Right lobe of liver (tissue), 6 donors: ENCODE data around the gene MKLN1. TPM values are rescaled to one million over a fixed set of nuclear protein-coding genes. Genes with fewer than 3 reads are reported as not detected.

Experiments used
- ATAC-seq, 4 donors: fragments of 200-7000 bp; cut with Tn5 transposase; one replicate each; pipeline ENCODE4 v1.9.1; 2020; ENCODE audit warnings: mild to moderate bottlenecking in 4 of 4, moderate library complexity in 4 of 4
- DNase-seq, 3 donors: peaks; one replicate each; pipeline ENCODE4 v3.0.0-alpha.2; 2020
- H3K27ac ChIP-seq, 3 donors: fragments of 200-600 bp; one replicate each; pipeline ENCODE4 v1.8.0; 2022
- H3K27me3 ChIP-seq, 2 donors: fragments of 200-600 bp; one replicate each; pipeline ENCODE4 v1.8.0; 2022
- H3K36me3 ChIP-seq, 4 donors: fragments of 200-600 bp; sonication (generic) in 1 of 4; one replicate each; pipeline versions ENCODE4 v1.5.1 to v1.8.0; 2017 to 2022; ENCODE audit warnings: control low read depth in 1 of 4
- H3K4me1 ChIP-seq, 4 donors: fragments of 200-600 bp; sonication (generic) in 1 of 4; one replicate each; pipeline versions ENCODE4 v1.5.1 to v1.8.0; 2017 to 2022; ENCODE audit warnings: control low read depth in 1 of 4
- H3K4me3 ChIP-seq, 3 donors: fragments of 200-600 bp; one replicate each; pipeline ENCODE4 v1.8.0; 2022
- H3K9me3 ChIP-seq, 4 donors: fragments of 200-600 bp; sonication (generic) in 1 of 4; one replicate each; pipeline versions ENCODE4 v1.5.1 to v1.8.0; 2017 to 2022; ENCODE audit warnings: control low read depth in 1 of 4
- POLR2A ChIP-seq: fragments of 450-650 bp; IDR thresholded peaks from one replicate; pipeline ENCODE4 v1.6.1; 2017; ENCODE audit warnings: antibody characterized with exemption, mild to moderate bottlenecking
- WGBS: methylation state at CpG from one replicate; pipeline ENCODE4 v1.1.6; 2018; ENCODE audit warnings: low coverage, low lambda C conversion rate; ENCODE audit not compliant: insufficient coverage; ENCODE audit errors: missing lambda C conversion rate; 5-methylcytosine and 5-hydroxymethylcytosine counted together
- intact Hi-C, 2 donors: fragments of 100-400 bp; cut with DNase I; formaldehyde crosslinking; loops; one replicate each; pipeline versions ENCODE4 v1.11.2 to v1.14.1; 2022
- total RNA-seq, 6 experiments: library from RNA; depleted of rRNA in 2 of 6; stranded (reverse); fragments of >200 nt in 2 of 6; fragmentation: NEBNext Ultra II Directional in 3 of 6; extraction: Animal tissue kit (Norgen Biotek cat#: 25700) in 3 of 6; gene quantifications; one replicate each; pipeline versions ENCODE4 v1.1.0 to v1.2.4, GENCODE V29; 2016 to 2023
- TF ChIP-seq, protein P1 (sequence below), 4 donors: fragments of 200-600 bp in 3 of 4; fragments of 450-650 bp in 1 of 4; IDR thresholded peaks; one replicate each; pipeline versions ENCODE4 v1.5.1 to v1.8.0; 2016 to 2022; ENCODE audit warnings: antibody characterized with exemption in 4 of 4, mild to moderate bottlenecking in 2 of 4
- donor health status: DM: no; HTN: yes; CAD: no.
- donor health status: DM: no; HTN: no; CAD: no.
- donor health status: DM: no; HTN: no; CAD: no.
- donor health status: DM: no; HTN: yes; CAD: no.
- donor health status: DM: no; HTN: yes; CAD: no.

Gene MKLN1
- total RNA-seq, 6 experiments from 2014 or later = 24.0 to 39.6 (median 35.1) TPM

DNA sequence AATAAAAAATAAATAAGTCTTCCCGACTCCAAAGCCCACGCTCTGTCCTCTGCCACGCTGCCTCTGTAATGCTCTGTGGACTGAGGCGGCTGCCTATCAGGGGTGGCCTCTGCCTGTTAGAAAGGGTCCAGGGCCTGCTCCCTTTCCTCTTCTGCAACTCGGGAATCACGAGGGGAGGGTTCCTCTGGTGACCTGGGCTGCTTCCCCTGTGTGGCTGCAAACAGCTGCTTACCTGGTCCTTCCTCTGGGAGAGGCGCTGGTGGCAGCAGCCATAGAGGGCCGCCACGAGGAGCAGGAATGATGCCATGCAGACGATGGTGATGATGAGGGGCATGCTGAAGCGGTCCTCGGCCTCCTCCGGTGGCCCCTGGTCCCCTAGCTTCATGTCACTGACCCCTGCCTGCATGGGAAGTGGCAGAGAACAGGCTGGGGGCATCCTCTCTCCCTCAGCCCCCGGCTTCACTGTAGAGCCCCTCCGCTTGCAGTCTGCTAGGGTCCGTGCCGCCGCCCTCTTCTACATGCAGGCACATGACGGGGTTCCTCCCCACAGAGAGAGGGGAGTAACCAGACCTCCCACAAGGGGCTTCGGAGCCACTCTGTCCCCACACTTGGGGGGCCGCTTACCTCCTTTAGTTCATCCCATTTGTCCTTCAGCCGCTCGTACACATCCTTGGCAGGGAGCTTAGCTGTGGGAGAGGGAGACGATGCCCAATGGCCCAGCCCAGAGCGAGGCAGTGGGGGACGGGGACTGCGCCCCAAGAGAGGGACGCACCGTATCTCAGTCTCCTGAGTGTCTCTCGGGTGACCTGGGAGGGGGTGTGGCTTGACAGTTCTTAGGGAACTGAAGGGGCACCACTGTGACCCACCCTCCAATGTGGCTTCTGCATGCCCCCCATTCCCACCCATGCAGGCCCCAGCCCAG lies 178.2 kb downstream of the MKLN1 start:
- WGBS = 94% methylated on average over 8 of the region's 30 CpGs
- H3K36me3 ChIP-seq = no peaks in the 10 kb centered on the region
- intact Hi-C loops = loop anchor here (5.0 kb wide), 1 partner anchor 146 kb away; no protein-coding TSS in a partner anchor
- TF ChIP-seq, protein P1, sequence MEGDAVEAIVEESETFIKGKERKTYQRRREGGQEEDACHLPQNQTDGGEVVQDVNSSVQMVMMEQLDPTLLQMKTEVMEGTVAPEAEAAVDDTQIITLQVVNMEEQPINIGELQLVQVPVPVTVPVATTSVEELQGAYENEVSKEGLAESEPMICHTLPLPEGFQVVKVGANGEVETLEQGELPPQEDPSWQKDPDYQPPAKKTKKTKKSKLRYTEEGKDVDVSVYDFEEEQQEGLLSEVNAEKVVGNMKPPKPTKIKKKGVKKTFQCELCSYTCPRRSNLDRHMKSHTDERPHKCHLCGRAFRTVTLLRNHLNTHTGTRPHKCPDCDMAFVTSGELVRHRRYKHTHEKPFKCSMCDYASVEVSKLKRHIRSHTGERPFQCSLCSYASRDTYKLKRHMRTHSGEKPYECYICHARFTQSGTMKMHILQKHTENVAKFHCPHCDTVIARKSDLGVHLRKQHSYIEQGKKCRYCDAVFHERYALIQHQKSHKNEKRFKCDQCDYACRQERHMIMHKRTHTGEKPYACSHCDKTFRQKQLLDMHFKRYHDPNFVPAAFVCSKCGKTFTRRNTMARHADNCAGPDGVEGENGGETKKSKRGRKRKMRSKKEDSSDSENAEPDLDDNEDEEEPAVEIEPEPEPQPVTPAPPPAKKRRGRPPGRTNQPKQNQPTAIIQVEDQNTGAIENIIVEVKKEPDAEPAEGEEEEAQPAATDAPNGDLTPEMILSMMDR (IDR thresholded peaks at IDR 0.05) = no peak
- no peak for TF ChIP-seq POLR2A
- H3K9me3 ChIP-seq = no peaks in the 10 kb centered on the region
- H3K27ac ChIP-seq = no peak overlapping the region
- H3K4me3 ChIP-seq = no peak overlapping the region
- no peaks in the 10 kb centered on the region for H3K27me3 ChIP-seq
- peaks cover 0 to 23% (median 10%) of the 10 kb centered on the region in 4 donors for H3K4me1 ChIP-seq
- DNase-seq = no peak
- no peak for ATAC-seq

DNA sequence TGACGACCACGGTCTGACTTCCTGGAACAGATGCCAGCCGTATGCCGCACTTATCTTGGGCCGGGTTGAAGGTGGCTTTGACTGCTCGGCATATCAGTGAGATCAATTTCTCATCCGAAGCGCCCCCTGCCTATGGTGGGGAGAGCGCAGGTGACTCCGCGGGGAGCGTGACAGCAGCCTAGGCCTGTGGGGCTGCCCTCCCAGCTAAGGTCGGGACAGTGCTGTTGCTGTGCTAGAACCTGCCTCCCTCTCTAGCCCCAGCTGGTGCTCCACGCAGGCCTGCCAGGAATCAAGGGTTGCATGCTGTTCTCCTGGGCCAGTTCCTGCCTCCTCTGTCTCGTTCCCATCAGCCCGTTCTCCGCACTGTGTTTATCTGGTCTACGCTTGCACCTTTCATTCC lies 178.9 kb downstream of the MKLN1 start:
- Histone ChIP-seq H3K4me3 (no peak overlapping the region), H3K4me1 (peaks cover 0 to 23% (median 10%) of the 10 kb centered on the region in 4 donors), H3K36me3 (no peaks in the 10 kb centered on the region), H3K9me3 (no peaks in the 10 kb centered on the region), H3K27ac (no peak overlapping the region), H3K27me3 (no peaks in the 10 kb centered on the region)
- TF ChIP-seq, protein P1 (IDR thresholded peaks at IDR 0.05) = no peak
- TF ChIP-seq POLR2A = no peak
- no peak for DNase-seq
- WGBS = 61% methylated on average over 5 of the region's 18 CpGs
- intact Hi-C loops = loop anchor here (5.0 kb wide), 1 partner anchor 146 kb away; no protein-coding TSS in a partner anchor
- ATAC-seq = no peak

DNA sequence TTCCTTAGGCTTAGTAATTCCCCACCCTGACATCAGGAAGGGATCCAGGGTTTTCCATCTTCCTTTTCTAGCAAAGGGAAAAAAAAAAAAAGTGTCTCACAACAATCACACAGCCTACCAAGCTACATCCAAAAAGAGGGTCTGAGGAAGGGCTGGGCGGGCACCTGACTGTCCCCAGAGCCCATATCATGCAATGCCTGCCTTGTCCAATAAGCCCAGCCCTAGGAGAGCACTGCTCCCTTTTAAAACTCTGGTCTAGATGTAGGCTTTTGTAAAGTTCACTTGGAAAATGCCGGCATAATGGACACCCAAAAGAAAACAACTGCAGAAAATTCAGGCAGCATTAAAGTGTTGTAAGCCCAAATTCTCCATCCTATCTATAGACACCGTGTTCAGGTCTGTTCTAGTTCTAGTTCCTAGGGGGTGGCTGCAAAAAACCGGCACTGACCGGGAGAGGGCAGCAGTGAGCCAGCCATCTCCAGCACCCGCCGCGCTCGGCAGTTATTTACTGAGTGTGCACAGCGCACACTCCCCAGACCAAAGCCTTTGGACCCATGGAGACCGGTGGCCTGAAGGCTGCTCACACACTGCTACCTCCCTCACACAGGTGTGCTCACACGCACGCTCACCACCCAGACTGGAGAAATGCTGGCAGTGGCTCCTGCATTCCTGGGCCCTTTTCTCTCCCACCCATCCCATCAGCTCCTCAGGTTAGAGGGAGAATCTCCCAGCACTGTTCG lies 180.1 kb downstream of the MKLN1 start:
- WGBS = 22% methylated on average over 5 of the region's 14 CpGs
- Histone ChIP-seq H3K4me3 (no peak overlapping the region), H3K9me3 (no peaks in the 10 kb centered on the region), H3K36me3 (no peaks in the 10 kb centered on the region), H3K27ac (no peak overlapping the region), H3K27me3 (no peaks in the 10 kb centered on the region), H3K4me1 (peaks cover 0 to 18% (median 9%) of the 10 kb centered on the region in 4 donors)
- DNase-seq (peak; percentile 86 to 90 (median 87)), ATAC-seq (peak; percentile 84 to 90 (median 88))
- intact Hi-C loops = loop anchor here (5.0 kb wide), 1 partner anchor 145 kb away; no protein-coding TSS in a partner anchor
- TF ChIP-seq, protein P1 (IDR thresholded peaks at IDR 0.05) = peak; percentile 87 to 95 (median 92)
- no peak for TF ChIP-seq POLR2A

DNA sequence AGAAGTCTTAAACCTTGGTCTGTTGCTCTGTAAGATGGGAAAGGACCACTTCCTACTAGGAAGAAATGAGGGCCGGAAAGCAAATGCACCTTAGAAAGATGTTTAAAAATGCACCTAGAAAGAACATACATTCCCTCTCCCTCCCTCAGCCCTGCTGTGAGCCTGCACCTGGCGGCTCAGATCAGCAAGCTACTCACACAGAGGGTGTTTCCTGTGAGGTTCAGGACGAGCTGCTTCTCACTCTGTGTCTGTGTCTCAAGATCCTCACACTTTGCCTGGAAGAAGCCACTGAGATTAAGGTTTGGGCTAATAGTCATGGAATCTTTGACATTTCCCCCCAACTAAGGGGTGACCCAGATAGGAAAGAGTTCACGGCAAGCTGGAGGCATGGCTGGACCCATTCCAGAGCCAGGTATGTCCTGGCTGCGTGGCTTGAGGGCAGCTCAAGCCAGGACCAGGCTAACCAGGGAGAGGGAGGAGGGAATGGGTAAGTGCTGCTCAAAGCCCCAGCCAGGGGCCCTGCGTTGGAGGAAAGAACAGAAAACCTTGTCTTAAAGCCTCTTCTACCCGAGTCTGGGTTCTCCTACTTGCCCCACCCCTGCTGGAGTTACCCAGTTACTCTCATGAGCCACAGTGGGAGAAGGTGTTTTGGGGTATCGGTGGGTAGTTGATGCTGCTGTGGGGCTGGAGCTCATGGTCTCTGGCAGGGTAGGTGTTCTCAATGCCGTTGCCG lies 181.2 kb downstream of the MKLN1 start:
- Histone ChIP-seq H3K4me3 (no peak overlapping the region), H3K4me1 (peaks cover 0 to 11% (median under 1%) of the 10 kb centered on the region in 4 donors), H3K9me3 (no peaks in the 10 kb centered on the region), H3K36me3 (no peaks in the 10 kb centered on the region), H3K27me3 (no peaks in the 10 kb centered on the region), H3K27ac (no peak overlapping the region)
- no peak for TF ChIP-seq POLR2A
- TF ChIP-seq, protein P1 (IDR thresholded peaks at IDR 0.05) = no peak
- 69% methylated on average over 4 of the region's 10 CpGs for WGBS
- no peak for DNase-seq
- no peak for ATAC-seq
- intact Hi-C loops = loop anchor here (5.0 kb wide), 1 partner anchor 143 kb away; no protein-coding TSS in a partner anchor
